GM12872 (cell line): ENCODE results near the gene ESPL1.

Source experiments
- TF ChIP-seq, protein P1 (sequence below): IDR thresholded peaks from 3 replicates; pipeline ENCODE4 v1.5.1; 2011; ENCODE audit warnings: low read depth, mild to moderate bottlenecking, low read length, moderate library complexity; ENCODE audit not compliant: insufficient read depth

Gene ESPL1

GRCh38 chr12:53226815-53227214, 41.3 kb upstream of the ESPL1 start:
- TF ChIP-seq, protein P1, sequence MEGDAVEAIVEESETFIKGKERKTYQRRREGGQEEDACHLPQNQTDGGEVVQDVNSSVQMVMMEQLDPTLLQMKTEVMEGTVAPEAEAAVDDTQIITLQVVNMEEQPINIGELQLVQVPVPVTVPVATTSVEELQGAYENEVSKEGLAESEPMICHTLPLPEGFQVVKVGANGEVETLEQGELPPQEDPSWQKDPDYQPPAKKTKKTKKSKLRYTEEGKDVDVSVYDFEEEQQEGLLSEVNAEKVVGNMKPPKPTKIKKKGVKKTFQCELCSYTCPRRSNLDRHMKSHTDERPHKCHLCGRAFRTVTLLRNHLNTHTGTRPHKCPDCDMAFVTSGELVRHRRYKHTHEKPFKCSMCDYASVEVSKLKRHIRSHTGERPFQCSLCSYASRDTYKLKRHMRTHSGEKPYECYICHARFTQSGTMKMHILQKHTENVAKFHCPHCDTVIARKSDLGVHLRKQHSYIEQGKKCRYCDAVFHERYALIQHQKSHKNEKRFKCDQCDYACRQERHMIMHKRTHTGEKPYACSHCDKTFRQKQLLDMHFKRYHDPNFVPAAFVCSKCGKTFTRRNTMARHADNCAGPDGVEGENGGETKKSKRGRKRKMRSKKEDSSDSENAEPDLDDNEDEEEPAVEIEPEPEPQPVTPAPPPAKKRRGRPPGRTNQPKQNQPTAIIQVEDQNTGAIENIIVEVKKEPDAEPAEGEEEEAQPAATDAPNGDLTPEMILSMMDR: no peak

GRCh38 chr12:53227341-53227740, 40.8 kb upstream of the ESPL1 start:
- TF ChIP-seq, protein P1: no peak

GRCh38 chr12:53227836-53228235, 40.3 kb upstream of the ESPL1 start:
- TF ChIP-seq, protein P1: no peak

DNA sequence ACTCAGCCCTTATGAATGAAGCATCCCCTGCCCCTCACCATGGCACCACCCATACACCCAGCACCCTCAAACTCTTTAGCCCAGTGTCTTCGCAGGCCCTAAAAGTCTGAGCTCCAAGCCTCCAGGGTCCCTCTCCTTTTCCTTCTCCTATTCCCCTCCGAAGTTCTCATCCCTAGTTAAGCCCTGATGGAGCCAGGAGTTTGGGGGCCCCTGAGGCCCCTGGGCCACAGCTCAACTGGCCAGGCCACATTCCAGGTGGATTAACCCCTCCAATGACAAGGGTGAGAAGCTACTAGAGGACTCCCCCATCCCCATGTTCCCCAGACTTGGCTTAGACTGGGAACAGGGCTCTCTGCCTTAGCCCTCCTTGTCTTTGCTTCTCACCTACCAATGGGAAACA, 38.6 kb upstream of the ESPL1 start:
- TF ChIP-seq, protein P1: no peak

DNA sequence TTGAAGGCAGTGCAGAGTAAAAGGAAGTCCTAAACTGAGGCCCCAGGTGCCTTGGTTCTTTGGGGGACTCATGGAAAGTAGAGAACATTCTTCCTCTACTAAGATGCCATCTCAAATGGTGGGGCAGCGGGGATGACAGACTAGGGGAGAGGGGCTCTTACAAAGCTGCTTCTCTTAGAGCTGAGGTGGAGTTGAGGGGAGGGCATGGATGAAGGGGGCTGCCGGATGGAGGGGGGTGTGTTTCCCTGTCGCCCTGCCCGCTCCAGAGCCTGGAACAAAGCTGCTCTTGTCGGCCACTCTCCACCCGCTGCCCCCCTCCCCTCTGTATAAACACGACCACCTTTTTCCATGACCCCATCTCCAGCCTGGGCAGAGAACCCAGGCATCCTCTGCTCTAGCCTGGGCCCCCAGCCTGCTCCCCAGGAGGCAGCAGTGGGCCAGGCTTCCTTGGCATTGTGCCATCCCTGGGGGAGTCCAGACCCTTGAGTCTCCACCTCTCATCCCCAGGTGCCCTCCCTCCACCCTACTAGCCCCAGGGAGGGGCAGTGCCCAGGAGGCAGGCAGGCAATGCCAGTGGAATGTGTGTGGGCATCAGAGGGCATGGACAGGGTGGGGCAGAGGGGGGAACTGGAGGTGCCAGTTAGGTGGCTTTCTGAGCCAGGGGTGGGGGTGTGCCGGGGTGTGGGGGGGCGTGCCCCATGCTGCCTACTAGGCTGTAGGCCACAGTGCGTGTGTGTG, 37.8 kb upstream of the ESPL1 start:
- TF ChIP-seq, protein P1: no peak

- TF ChIP-seq, protein P1: no peak
Observed at GRCh38 chr12:53231671-53231920, 36.5 kb upstream of the ESPL1 start.

GRCh38 chr12:53231921-53232645, 36.0 kb upstream of the ESPL1 start, which contains the start of gene RARG:
RARG (minus strand) TSS chr12:53232209; CDS start chr12:53227545, 4,664 bp downstream.
- TF ChIP-seq, protein P1: no peak
